GM18909 (cell line): ENCODE data around the gene RXFP4.
"Not testable (repeated sequence)": the region's sequence is repeated elsewhere in the genome, so short reads cannot be mapped to it uniquely, and the experiment has no call there.

Experiments
- ATAC-seq: cut with Tn5 transposase; IDR thresholded peaks from one replicate; pipeline ENCODE4 v1.9.1; 2021; ENCODE audit warnings: mild to moderate bottlenecking; ENCODE audit not compliant: unreplicated experiment, poor library complexity

The RXFP4 gene

DNA sequence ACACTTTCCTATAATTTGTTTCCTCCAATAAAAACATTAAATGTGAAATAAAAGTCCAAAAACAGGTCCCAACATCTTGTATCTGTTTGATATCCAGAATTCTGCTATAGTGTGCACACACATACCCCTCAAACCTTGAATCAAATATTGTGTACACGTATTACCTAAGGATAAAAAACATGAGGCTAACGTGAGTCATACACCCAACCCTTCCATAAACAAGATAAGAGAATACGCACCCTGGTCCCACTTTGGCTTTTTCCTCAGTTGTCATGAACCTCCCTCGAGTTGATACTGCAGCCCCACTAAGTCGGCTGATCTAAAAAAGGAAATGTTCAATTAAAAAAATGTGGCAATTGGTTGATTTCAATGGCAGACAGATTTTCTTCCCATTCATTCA is 12.4 kb upstream of the RXFP4 start:
- no peak for ATAC-seq

DNA sequence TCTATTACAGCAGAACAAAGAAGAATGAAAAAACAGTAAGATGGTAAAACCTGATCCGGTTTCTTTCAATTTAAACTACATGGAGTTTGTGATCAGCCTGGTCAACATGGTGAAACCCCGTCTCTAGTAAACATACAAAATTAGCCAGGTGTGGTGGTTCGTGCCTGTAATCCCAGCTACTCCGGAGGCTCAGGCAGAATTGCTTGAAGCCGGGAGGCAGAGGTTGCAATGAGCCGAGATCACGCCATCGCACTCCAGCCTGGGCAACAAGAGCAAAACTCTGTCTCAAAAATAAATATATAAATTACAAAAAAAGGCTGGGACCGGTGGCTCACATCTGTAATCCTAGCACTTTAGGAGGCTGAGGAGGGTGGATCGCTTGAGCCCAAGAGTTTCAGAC is 10.7 kb upstream of the RXFP4 start:
- ATAC-seq: not testable (repeated sequence)

DNA sequence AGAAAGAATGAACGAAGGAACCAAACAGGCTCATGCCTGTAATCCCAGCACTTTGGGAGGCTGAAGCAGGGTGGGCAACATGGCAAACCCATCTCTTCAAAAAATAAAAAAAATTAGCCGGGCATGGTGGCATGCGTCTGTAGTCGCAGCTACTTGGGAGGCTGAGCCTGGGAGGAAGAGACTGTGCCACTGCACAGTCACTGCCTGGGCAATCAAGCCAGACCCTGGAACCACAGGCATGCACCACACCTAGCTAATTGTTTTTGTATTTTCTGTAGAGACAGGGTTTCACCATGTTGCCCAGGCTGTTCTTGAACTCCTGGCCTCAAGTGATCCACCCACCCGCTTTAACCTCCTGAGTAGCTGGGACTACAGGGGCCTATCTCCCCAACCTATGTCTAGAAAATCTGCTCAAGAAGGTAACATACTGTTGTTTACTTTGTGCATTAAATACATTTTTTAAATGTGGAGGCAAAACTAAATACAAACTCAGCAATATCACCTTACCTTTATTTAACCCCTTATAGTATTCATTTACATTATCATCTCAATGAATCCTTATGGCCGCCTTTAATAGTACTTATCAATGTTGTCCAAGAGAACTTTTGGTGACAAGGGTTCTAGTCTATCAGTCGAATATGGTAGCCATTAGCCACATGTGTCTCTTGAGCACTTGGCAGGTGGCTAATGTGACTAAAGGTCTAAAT is 10.0 kb upstream of the RXFP4 start:
- ATAC-seq: no peak

DNA sequence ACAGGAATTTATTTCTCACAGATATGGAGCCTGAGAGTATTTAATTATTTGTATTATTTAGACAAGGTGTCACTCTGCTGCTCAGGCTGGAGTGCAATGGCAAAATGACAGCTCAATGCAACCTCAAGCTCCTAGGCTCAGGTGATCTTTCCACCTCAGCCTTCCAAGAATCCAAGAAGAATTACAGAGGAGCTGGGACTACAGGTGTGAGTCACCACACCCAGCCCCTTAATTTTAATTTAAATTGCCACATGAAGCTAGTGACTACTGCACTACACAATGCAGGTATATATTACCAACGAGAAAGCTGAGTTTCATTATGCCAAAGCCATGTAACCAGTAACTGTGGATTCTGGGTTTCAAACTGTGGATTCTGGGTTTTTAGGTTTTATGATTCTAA is 9.4 kb upstream of the RXFP4 start:
- no peak for ATAC-seq

DNA sequence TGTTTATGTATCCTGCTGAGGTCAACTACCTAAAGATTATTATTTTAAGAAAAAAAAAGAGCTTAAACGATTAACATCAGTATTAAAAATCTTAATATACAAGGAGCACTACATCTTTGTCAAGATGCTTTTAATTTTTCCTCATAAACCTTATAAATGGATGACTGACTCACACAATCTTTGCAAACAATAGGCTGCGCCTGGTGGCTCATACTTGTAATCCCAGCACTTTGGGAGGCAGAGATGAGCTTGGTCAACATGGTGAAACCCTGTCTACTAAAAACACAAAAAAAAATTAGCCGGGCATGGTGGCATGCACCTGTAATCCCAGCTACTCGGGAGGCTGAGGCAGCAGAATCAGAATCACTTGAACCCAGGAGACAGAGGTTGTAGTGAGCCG is 9.0 kb upstream of the RXFP4 start:
- no peak for ATAC-seq

DNA sequence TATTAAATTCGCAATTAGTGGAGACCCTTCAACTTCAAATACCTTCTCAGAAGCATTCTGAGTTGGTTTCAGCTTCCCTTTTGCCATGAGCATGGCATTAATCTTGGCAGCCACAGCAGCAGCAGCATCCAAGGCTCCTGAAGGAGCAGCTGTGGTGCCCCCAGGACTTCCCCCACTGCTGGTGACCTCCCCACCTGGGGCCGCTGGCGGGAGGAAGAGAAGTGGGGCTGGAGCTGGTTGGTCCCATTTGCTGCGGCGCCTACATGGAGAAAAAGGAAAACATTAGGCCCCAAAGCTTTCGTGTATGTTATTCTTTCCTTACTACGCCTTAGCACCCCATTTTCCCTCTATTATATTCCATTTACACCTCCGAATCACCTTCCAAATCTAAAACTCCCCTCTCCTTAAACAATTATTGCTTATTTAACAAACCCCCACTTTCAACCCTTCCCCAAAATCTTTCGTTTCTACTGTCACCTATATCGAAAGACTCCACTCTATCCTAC is 7.8 kb upstream of the RXFP4 start:
- no peak for ATAC-seq

DNA sequence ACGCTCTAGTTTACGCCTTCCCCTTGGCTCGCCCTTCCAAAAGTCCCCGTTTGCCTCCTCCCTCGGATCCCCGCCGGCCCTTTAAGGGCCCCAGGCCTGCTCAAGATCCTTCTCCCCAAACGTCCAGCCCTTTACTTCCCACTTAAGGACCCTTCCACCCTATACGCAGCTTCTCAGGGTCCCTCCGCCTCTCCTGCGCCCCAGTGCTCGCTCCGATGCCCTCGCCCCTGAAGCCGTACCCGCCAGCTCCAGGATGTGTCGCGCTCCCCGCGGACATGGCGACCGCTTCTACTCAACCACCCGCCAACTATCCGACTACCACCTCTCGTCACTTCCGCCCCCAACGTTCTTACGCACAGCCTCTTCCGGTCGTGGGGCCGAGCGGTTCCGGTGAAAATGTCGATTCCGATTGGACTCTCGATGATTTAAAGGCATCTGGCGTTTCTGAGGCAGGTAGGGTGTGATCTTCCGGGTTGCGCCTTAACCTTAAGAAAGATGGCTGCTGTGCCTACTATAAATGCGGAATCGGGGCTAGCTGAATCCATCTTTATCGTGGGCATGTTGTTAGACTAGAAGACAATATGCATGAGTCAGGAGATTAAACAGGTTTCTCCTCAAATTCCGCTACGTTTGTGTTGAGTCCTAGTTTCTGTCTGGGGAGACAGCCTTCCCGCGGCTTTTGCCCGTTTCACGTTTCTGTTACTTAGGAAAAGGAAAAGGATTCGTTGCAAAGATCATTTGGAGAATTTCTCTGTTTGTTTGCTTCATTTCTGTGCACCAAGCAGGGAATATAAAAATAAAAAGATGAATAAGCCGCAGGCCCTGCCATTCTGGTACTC is 7.1 kb upstream of the RXFP4 start, which contains the start of gene KHDC4:
Gene KHDC4 (minus strand): TSS at position 317 of the 839 bp plus-strand sequence. CDS start 40 bp downstream, at position 277.
- ATAC-seq: peak; percentile 93

DNA sequence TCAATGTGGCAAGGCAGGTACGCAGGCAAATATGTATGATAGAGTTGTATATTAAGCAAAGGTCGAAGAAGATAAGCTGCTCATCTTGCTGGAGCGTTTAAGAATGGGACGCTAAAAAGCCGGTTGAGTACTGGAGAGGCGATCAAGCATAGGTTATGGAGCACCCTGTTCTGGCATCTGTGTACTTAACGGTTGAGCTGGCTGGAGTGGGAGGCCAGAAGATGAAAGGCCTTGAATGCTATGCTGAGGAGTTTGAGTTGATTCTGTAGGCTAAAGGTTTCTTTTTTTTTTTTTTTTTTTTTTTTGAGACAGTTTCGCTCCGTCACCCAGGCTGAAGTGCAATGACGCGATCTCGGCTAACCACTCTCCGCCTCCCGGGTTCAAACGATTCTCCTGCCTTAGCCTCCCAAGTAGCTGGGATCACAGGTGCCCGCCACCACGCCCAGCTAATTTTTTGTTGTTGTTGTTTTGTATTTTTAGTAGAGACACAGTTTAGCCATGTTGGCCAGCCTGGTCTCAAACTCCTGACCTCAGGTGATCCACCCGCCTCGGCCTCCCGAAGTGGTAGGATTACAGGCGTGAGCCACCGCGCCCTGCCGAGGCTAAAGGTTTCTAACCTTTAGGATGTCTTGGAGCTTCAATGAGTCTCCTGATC is 6.4 kb upstream of the RXFP4 start:
- ATAC-seq: no peak

DNA sequence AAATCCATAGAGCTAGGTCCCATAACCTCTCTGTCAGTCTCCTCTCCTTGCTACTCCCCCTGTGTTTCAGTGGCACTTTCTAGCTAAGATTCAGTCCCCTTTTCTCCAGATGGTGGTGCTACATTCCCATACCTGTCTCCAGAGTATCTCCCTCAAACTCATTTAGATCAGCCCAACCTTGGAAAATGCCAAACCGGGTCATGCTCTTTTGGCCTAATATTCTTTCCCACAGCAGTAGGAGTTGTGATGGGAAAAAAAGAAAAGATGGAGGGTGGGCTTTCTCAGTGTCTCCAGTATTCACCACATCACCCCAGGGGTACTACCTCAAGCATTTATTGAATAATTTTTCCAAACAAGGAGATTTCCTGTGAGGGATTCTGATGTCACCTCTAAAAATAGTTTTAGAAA is 3.2 kb upstream of the RXFP4 start:
- ATAC-seq: no peak

DNA sequence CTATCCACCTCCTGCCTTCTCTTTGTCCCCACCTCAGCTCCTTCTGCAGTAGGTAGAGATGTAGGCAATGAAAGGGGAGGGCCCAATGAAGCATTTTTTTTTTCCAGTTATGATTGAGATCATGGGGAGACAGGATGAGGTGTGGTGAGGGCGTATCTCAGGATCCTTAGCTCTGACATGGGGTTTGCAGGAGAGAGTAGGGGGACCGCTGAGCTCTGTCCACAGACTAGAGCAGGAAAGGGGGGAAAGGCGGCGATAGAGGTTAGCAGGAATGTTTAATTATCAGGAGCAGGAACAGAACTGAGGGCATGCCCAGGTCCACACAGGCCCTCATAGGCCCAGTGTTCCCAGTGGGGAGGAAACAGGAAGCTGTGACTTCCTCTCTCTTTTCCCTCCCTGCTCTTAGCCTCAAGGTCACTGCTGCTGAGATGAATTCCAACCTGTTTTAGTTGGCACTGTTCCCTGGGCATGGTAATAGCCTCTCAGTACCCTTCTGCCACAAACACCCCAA is 901 bp upstream of the RXFP4 start:
- no peak for ATAC-seq

DNA sequence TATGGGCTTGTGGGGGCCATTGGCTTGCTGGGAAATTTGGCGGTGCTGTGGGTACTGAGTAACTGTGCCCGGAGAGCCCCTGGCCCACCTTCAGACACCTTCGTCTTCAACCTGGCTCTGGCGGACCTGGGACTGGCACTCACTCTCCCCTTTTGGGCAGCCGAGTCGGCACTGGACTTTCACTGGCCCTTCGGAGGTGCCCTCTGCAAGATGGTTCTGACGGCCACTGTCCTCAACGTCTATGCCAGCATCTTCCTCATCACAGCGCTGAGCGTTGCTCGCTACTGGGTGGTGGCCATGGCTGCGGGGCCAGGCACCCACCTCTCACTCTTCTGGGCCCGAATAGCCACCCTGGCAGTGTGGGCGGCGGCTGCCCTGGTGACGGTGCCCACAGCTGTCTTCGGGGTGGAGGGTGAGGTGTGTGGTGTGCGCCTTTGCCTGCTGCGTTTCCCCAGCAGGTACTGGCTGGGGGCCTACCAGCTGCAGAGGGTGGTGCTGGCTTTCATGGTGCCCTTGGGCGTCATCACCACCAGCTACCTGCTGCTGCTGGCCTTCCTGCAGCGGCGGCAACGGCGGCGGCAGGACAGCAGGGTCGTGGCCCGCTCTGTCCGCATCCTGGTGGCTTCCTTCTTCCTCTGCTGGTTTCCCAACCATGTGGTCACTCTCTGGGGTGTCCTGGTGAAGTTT is 550 bp downstream of the RXFP4 start:
- no peak for ATAC-seq

DNA sequence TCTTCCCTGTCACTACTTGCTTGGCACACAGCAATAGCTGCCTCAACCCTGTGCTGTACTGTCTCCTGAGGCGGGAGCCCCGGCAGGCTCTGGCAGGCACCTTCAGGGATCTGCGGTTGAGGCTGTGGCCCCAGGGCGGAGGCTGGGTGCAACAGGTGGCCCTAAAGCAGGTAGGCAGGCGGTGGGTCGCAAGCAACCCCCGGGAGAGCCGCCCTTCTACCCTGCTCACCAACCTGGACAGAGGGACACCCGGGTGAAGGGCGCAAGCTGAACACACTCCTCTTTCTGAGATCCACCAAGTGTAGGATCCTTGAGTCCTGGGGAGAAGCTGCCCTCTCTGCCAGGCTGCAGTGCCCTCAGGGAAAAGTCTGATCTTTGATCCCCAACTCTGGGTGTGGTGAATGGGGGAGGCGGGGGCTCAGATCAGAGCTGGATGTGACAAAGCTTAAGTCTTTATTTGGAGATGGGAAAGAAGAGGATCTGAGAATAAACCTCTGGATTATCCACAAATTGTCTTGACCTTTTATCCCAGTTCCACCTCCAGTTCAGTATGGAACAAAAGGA is 1.2 kb downstream of the RXFP4 start:
- no peak for ATAC-seq

DNA sequence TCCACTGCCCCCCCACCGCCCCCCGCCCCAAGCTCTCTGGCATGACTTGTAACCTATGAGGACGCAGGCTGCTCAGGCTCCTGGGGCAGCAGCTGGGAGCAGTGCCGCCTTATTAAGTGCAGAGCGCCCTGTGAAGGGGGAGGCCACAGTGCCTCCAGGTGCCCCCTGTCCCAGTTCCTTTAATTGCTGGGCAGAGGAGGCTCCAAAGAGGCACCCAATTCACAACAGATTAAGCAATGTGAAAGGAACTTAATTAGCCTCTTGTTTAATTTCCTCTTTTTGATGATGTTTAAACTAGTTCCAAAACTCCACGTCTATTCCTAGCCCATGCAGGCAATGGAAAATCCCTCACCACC is 3.0 kb downstream of the RXFP4 start:
- no peak for ATAC-seq

DNA sequence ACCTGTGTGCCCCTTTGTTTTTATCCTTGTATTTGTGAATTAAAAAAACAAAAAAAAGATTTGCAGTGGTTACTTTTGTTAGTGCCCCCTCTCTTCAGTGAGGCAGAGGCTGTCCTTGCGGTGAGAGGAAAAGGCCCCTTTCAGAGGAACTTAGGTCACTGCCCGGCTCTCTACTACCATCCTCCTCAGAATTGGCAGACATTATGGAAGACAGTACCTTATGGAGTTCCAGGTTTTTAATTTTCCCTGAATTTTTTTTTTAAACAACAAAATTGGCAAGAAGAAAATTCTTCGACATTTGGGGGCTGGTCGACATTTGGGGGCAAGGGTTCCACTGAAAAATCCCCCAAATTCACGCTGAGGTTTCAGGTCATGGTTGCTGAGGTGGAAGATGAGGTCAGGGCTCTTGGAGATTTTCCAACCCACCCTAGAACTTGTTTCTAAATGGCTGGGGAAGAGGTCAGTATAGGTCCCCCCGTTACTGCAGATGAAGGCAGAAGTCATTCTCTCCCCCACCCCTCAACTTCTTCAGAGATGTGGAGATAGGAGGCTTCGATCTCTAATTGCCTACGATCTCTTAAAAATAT is 5.3 kb downstream of the RXFP4 start:
- ATAC-seq: peak; percentile 28

DNA sequence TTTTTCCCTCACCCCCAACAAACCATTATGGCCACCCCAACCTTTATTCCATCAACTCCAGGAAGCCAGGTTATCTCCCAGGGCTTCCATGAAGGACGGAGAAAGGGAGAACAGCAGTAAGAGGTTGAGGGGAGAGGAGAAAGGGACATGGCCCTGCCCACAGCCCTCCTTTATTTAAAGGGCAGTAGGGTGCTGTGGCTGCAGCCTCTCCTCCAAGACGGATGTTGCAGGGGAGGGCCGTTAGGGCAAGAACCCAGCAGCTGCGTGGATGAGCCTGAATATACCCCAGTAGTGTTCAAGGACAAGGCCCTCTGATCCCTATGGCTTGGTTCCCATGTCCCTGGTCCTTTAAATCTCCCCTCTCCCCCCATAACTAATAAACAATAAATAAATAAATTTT is 5.9 kb downstream of the RXFP4 start:
- no peak for ATAC-seq

DNA sequence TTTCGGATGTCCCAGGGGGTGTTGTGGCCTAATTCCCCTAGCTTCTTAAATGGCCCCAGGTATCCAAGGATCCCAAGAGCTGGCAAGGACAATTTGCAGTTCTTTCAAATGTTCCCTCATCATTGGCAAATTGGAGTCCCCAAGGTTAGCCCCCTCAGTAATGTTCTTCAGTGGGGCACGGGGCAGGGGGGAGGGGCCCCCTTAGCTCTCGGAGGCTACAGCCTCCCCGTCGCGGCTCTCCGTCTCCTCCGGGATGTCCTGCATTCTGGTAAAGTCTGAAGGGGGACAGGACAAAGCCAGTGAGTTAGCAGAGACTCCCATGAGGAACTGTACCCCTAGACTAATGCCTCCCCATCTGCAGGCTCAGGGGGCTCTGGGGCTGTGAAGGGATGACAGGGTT is 6.3 kb downstream of the RXFP4 start:
- no peak for ATAC-seq

DNA sequence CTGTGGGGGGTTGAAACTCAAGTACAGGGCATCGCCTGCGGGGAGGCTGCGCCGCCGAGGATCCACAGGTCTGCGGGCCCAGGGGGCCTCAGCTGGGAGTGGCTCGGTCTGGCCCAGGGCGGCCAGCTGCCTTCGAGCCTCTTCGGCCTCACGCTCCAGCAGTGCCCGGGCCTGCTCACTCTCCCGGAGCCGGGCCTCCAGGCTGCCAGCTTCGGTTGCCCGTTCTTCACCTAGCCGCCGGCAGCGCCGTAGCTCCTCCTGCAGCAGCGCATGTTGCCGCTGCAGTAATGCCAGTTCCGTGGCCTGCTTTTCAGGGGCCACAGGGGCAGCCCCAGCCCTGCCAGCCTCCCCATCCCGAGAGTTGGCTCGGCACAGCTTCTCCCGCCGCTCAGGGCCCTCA is 9.4 kb downstream of the RXFP4 start:
- ATAC-seq: no peak

DNA sequence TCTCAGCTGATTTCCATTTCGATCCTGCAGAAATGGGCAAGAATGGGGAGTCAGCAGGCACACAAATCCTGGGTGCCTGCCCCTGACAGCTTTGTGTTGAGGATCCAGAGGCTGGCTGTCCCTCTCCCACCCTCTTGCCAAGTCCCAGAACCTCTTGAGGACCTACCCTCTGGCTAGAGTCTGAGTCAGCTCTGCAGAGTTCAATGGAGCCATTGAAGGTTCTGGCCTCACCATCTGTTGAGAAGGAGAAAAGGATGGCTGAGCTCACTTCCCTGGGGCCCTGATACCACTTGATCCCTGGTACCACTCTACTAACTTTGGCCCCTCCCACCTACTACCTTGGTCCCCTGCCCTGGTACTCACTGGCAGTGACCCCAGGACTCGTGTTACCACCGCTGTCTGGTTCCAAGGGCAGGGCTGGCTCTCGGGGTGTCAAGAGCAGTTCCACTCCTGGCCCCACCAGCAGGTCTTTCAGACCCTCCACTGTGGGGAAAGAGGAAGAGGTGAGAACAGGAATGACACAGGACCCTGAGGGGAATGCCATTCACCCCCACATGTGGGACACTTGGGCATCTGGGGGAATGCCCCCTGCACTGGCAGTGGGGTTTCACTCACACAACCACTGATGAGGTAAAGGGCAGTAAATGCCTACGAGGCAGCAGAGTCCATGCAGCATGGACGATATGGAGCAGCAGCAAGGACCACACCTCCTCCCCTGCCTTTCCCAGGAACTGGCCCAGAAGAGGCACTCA is 10.5 kb downstream of the RXFP4 start:
- ATAC-seq: no peak

DNA sequence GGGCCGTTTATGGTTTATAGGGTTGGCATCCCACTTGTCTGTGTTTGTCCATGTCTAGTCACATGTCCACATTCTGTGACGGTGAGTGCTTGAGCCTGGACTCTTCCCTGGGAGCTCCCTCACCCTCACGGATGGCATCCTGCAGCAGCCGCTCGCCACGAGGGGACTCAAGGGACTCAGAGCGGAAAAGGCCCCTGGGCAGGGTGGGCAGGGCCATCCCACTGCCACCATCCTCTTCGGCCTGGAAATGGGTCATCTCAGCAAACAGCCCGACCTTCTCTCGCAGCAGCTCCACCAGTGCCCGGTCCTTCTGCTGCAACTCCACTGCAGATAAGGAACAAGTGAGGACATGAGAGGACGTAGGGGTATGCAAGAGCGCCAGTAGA is 11.1 kb downstream of the RXFP4 start:
- no peak for ATAC-seq
